C4-2B (cell line): ENCODE results near the gene IL10.

Source experiments
- ZFX ChIP-seq: fragments of 450-650 bp; IDR thresholded peaks from 2 replicates; pipeline ENCODE4 v1.6.1; 2017
- TF ChIP-seq, protein P1 (sequence below): fragments of 450-650 bp; conservative IDR thresholded peaks from 2 replicates; pipeline ENCODE4 v1.5.1; 2017; ENCODE audit warnings: mild to moderate bottlenecking

- TF ChIP-seq, protein P1, sequence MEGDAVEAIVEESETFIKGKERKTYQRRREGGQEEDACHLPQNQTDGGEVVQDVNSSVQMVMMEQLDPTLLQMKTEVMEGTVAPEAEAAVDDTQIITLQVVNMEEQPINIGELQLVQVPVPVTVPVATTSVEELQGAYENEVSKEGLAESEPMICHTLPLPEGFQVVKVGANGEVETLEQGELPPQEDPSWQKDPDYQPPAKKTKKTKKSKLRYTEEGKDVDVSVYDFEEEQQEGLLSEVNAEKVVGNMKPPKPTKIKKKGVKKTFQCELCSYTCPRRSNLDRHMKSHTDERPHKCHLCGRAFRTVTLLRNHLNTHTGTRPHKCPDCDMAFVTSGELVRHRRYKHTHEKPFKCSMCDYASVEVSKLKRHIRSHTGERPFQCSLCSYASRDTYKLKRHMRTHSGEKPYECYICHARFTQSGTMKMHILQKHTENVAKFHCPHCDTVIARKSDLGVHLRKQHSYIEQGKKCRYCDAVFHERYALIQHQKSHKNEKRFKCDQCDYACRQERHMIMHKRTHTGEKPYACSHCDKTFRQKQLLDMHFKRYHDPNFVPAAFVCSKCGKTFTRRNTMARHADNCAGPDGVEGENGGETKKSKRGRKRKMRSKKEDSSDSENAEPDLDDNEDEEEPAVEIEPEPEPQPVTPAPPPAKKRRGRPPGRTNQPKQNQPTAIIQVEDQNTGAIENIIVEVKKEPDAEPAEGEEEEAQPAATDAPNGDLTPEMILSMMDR: no peak
- no peak for TF ChIP-seq ZFX
Observed at GRCh38 chr1:206742719-206743383, 29.4 kb downstream of the IL10 start.
